Kasumi-1 (cell line): ENCODE data around the gene LARGE1.

Source experiments
- DNase-seq, 2 experiments: peaks; one replicate each; lab custom pipeline; 2025; lab: John Stamatoyannopoulos, UW

LARGE1 gene

GRCh38 chr22:33920197-33920540, at the start of gene LARGE1:
TSS of gene LARGE1 (minus strand) at chr22:33920476.
- no peak for DNase-seq

- no peak for DNase-seq
Observed at GRCh38 chr22:33969045-33969444, 48.8 kb upstream of the LARGE1 start.

GRCh38 chr22:33964121-33964520, 43.8 kb upstream of the LARGE1 start:
- DNase-seq: no peak

- no peak for DNase-seq
Observed at GRCh38 chr22:33962409-33962808, 42.1 kb upstream of the LARGE1 start.

GRCh38 chr22:33958741-33959140, 38.5 kb upstream of the LARGE1 start:
- DNase-seq: no peak

GRCh38 chr22:33957086-33957485, 36.8 kb upstream of the LARGE1 start:
- no peak for DNase-seq

GRCh38 chr22:33952776-33953175, 32.5 kb upstream of the LARGE1 start:
- DNase-seq: no peak

- no peak for DNase-seq
Observed at GRCh38 chr22:33940741-33941140, 20.5 kb upstream of the LARGE1 start.

- no peak for DNase-seq
Observed at GRCh38 chr22:33932997-33933396, 12.7 kb upstream of the LARGE1 start.

GRCh38 chr22:33931406-33931805, 11.1 kb upstream of the LARGE1 start:
- DNase-seq: no peak

GRCh38 chr22:33927752-33928151, 7.5 kb upstream of the LARGE1 start:
- DNase-seq: no peak

- no peak for DNase-seq
Observed at GRCh38 chr22:33925194-33925593, 4.9 kb upstream of the LARGE1 start.

GRCh38 chr22:33923660-33924246, 3.5 kb upstream of the LARGE1 start:
- DNase-seq: peak; percentile 7 to 42

GRCh38 chr22:33923033-33923432, 2.8 kb upstream of the LARGE1 start:
- DNase-seq: no peak

GRCh38 chr22:33922349-33922681, 2.0 kb upstream of the LARGE1 start:
- no peak for DNase-seq

GRCh38 chr22:33921525-33922348, 1.5 kb upstream of the LARGE1 start:
- DNase-seq: no peak

GRCh38 chr22:33920927-33921524, 750 bp upstream of the LARGE1 start:
- peak; percentile 17 to 29 for DNase-seq

GRCh38 chr22:33919391-33920196, 682 bp downstream of the LARGE1 start:
- DNase-seq: no peak

- no peak for DNase-seq
Observed at GRCh38 chr22:33918676-33919365, 1.5 kb downstream of the LARGE1 start.

GRCh38 chr22:33917744-33918406, 2.4 kb downstream of the LARGE1 start:
- no peak for DNase-seq

GRCh38 chr22:33914699-33915098, 5.6 kb downstream of the LARGE1 start:
- DNase-seq: no peak
